H9 (cell line): ENCODE results near the gene NPHP1. TPM values are rescaled to one million over a fixed set of nuclear protein-coding genes. Genes with fewer than 3 reads are reported as not detected.

ENCODE experiments used
- DNase-seq: peaks from one replicate; pipeline ENCODE4 v3.0.0-alpha.2; 2017
- H2AFZ ChIP-seq: one replicate; pipeline ENCODE4 v1.6.1; 2013; ENCODE audit warnings: mild to moderate bottlenecking, low read length, control low read depth, moderate library complexity
- H2AK5ac ChIP-seq: 2 replicates; pipeline ENCODE4 v1.6.1; 2013; ENCODE audit warnings: low read length, control low read depth, mixed read lengths; ENCODE audit not compliant: insufficient read length
- H2BK120ac ChIP-seq: one replicate; pipeline ENCODE4 v1.6.1; 2013; ENCODE audit warnings: low read depth, mild to moderate bottlenecking, low read length, control low read depth, inconsistent platforms; ENCODE audit not compliant: poor library complexity, severe bottlenecking
- H2BK12ac ChIP-seq: 2 replicates; pipeline ENCODE4 v1.6.1; 2013; ENCODE audit warnings: low read length, control low read depth, mixed read lengths, low read depth; ENCODE audit not compliant: insufficient read length
- H2BK15ac ChIP-seq: 2 replicates; pipeline ENCODE4 v1.6.1; 2013; ENCODE audit warnings: low read depth, low read length, control low read depth
- H2BK20ac ChIP-seq: one replicate; pipeline ENCODE4 v1.6.1; 2013; ENCODE audit warnings: low read depth, mild to moderate bottlenecking, low read length, control low read depth, inconsistent platforms; ENCODE audit not compliant: poor library complexity, severe bottlenecking
- H2BK5ac ChIP-seq: 2 replicates; pipeline ENCODE4 v1.6.1; 2013; ENCODE audit warnings: low read length, control low read depth, mixed read lengths; ENCODE audit not compliant: insufficient read length
- H3K14ac ChIP-seq: 2 replicates; pipeline ENCODE4 v1.6.1; 2013; ENCODE audit warnings: low read length, control low read depth; ENCODE audit not compliant: insufficient read depth
- H3K18ac ChIP-seq: 2 replicates; pipeline ENCODE4 v1.6.1; 2013; ENCODE audit warnings: low read depth, mild to moderate bottlenecking, mixed read lengths, low read length, control low read depth; ENCODE audit not compliant: insufficient read length
- H3K23ac ChIP-seq: 2 replicates; pipeline ENCODE4 v1.6.1; 2013; ENCODE audit warnings: low read length, control low read depth, mixed read lengths, low read depth; ENCODE audit not compliant: insufficient read length
- H3K23me2 ChIP-seq: 2 replicates; pipeline ENCODE4 v1.6.1; 2013; ENCODE audit warnings: low read depth, mild to moderate bottlenecking, mixed read lengths, low read length, control low read depth; ENCODE audit not compliant: insufficient read length, poor library complexity, severe bottlenecking
- H3K27ac ChIP-seq: 2 replicates; pipeline ENCODE4 v1.5.1; 2013; ENCODE audit warnings: low read length, control low read depth, mixed read lengths, low read depth; ENCODE audit not compliant: insufficient read length
- H3K27me3 ChIP-seq: 2 replicates; pipeline ENCODE4 v1.6.1; 2013; ENCODE audit warnings: low read length, control low read depth, inconsistent platforms; ENCODE audit not compliant: insufficient read depth
- H3K4ac ChIP-seq: 2 replicates; pipeline ENCODE4 v1.6.1; 2013; ENCODE audit warnings: low read depth, mild to moderate bottlenecking, control low read depth, inconsistent platforms, low read length, moderate library complexity
- H3K4me1 ChIP-seq: 2 replicates; pipeline ENCODE4 v1.6.1; 2013; ENCODE audit warnings: low read length, control low read depth, inconsistent platforms; ENCODE audit not compliant: insufficient read depth
- H3K4me2 ChIP-seq: 2 replicates; pipeline ENCODE4 v1.6.1; 2013; ENCODE audit warnings: low read length, control low read depth, mixed read lengths; ENCODE audit not compliant: insufficient read length, insufficient read depth
- H3K56ac ChIP-seq: 2 replicates; pipeline ENCODE4 v1.6.1; 2013; ENCODE audit warnings: low read depth, mild to moderate bottlenecking, mixed read lengths, low read length, control low read depth; ENCODE audit not compliant: insufficient read length
- H3K79me1 ChIP-seq: 2 replicates; pipeline ENCODE4 v1.6.1; 2013; ENCODE audit warnings: low read depth, mild to moderate bottlenecking, moderate library complexity, low read length, control low read depth, inconsistent platforms; ENCODE audit not compliant: insufficient read depth, poor library complexity, severe bottlenecking
- H3K79me2 ChIP-seq: 2 replicates; pipeline ENCODE4 v1.6.1; 2013; ENCODE audit warnings: low read length, control low read depth, inconsistent platforms; ENCODE audit not compliant: insufficient read depth
- H3K9ac ChIP-seq: 2 replicates; pipeline ENCODE4 v1.6.1; 2013; ENCODE audit warnings: low read length, control low read depth, mixed read lengths; ENCODE audit not compliant: insufficient read length; ENCODE audit errors: extremely low read depth
- H3K9me3 ChIP-seq: one replicate; pipeline ENCODE4 v1.6.1; 2013; ENCODE audit warnings: low read depth, low read length, inconsistent platforms; ENCODE audit not compliant: control insufficient read depth
- H3T11ph ChIP-seq: one replicate; pipeline ENCODE4 v1.6.1; 2013; ENCODE audit warnings: mild to moderate bottlenecking, low read length, control low read depth, inconsistent platforms
- H4K20me1 ChIP-seq: one replicate; pipeline ENCODE4 v1.6.1; 2013; ENCODE audit not compliant: control insufficient read depth, insufficient read length, insufficient read depth
- H4K5ac ChIP-seq: 2 replicates; pipeline ENCODE4 v1.6.1; 2013; ENCODE audit warnings: low read depth, mild to moderate bottlenecking, mixed read lengths, low read length, control low read depth; ENCODE audit not compliant: insufficient read length
- H4K8ac ChIP-seq: replicated peaks from 2 replicates; pipeline ENCODE4 v1.6.1; 2013; ENCODE audit warnings: low read length, control low read depth, mixed read lengths, low read depth; ENCODE audit not compliant: insufficient read length
- H4K91ac ChIP-seq: 2 replicates; pipeline ENCODE4 v1.6.1; 2013; ENCODE audit warnings: low read depth, mild to moderate bottlenecking, moderate library complexity, mixed read lengths, low read length, control low read depth; ENCODE audit not compliant: insufficient read length
- H3K27ac Mint-ChIP-seq, 3 experiments: 2 replicates in 2 of 3; 3 replicates in 1 of 3; pipeline ENCODE4 v1.8.0; 2020 to 2021; ENCODE audit warnings: mixed read lengths in 3 of 3, mild to moderate bottlenecking in 1 of 3, moderate library complexity in 1 of 3
- H3K27me3 Mint-ChIP-seq: 2 replicates; pipeline ENCODE4 v1.8.0; 2021; ENCODE audit warnings: low read depth, mild to moderate bottlenecking, moderate library complexity, mixed read lengths
- H3K36me3 Mint-ChIP-seq, 3 experiments: 2 replicates in 2 of 3; 3 replicates in 1 of 3; pipeline ENCODE4 v1.8.0; 2020 to 2021; ENCODE audit warnings: low read depth in 3 of 3, mixed read lengths in 3 of 3; ENCODE audit not compliant: insufficient read depth in 1 of 3
- H3K4me1 Mint-ChIP-seq, 2 experiments: 2 replicates each; pipeline ENCODE4 v1.8.0; 2020; ENCODE audit warnings: mixed read lengths in 2 of 2
- H3K4me3 Mint-ChIP-seq, 2 experiments: 2 replicates in 1 of 2; 3 replicates in 1 of 2; pipeline ENCODE4 v1.8.0; 2020 to 2021; ENCODE audit warnings: mild to moderate bottlenecking in 2 of 2, mixed read lengths in 2 of 2, moderate library complexity in 1 of 2
- H3K9me3 Mint-ChIP-seq, 2 experiments: 2 replicates in 1 of 2; 3 replicates in 1 of 2; pipeline ENCODE4 v1.8.0; 2020; ENCODE audit warnings: mild to moderate bottlenecking in 2 of 2, mixed read lengths in 2 of 2, moderate library complexity in 1 of 2
- CTCF ChIP-seq: fragments of 200-600 bp; sonication (generic); conservative IDR thresholded peaks from 3 replicates; pipeline ENCODE4 v1.8.0; 2021; ENCODE audit warnings: antibody characterized with exemption, mild to moderate bottlenecking
- total RNA-seq: library from RNA; stranded (reverse); gene quantifications from 2 replicates; pipeline ENCODE4 v1.2.1, GENCODE V29; 2021

The NPHP1 gene
- total RNA-seq, 1 experiment from 2014 or later: 2.1 TPM

- Histone ChIP-seq H4K91ac (no peak overlapping the region), H2AK5ac (no peak overlapping the region), H2BK120ac (no peak overlapping the region), H4K8ac (no peak overlapping the region), H3K23ac (no peak overlapping the region), H3K27me3 (no peaks in the 10 kb centered on the region), H4K20me1 (no peaks in the 10 kb centered on the region), H3K4me1 (no peaks in the 10 kb centered on the region; the same call in 1 of the 2 replicates), H2BK12ac (no peak overlapping the region), H2AFZ (no peak overlapping the region), H3K4me2 (no peak overlapping the region), H2BK20ac (no peak overlapping the region), H3K9me3 (no peaks in the 10 kb centered on the region), H3K9ac (no peak overlapping the region), H2BK5ac (no peak overlapping the region), H2BK15ac (no peak overlapping the region), H3K4ac (no peak overlapping the region), H3K14ac (no peak overlapping the region), H3K27ac (no peak overlapping the region), H3K56ac (no peak overlapping the region), H3K79me1 (no peaks in the 10 kb centered on the region), H3K79me2 (no peaks in the 10 kb centered on the region), H3K18ac (no peak overlapping the region), H3K23me2 (no peaks in the 10 kb centered on the region), H4K5ac (no peak overlapping the region), H3T11ph (no peak overlapping the region)
- Mint-ChIP-seq H3K27ac (no peak overlapping the region), H3K36me3 (peaks cover 1 to 13% (median 6%) of the 10 kb centered on the region in 3 experiments; a peak in 6 of 7 replicates), H3K4me1 (peaks cover 5 to 6% of the 10 kb centered on the region in 2 experiments; a peak in 3 of 4 replicates), H3K9me3 (peaks cover 3 to 8% of the 10 kb centered on the region in 2 experiments; a peak in 4 of 5 replicates), H3K4me3 (no peak overlapping the region), H3K27me3 (peaks cover 2% of the 10 kb centered on the region; the same call in 1 of the 2 replicates)
- TF ChIP-seq CTCF: no peak
- DNase-seq: no peak
These were observed 60.8 kb downstream of the NPHP1 start for GRCh38 chr2:110143982-110144381.
